ENCODE data around the gene HS2ST1.

GRCh38 chr1:86957221-86957620 lies 42.8 kb downstream of the HS2ST1 start:
- TF ChIP-seq GATA2 (IDR thresholded peaks at IDR 0.05; ENCODE audit: low read depth, low read length) = no peak
- no peak for TF ChIP-seq GATA3 (IDR thresholded peaks at IDR 0.05; ENCODE audit: low read depth, low read length)
